K562 (cell line): ENCODE measurements around the gene GTF3C4. TPM values are rescaled to one million over a fixed set of nuclear protein-coding genes. Genes with fewer than 3 reads are reported as not detected.

Experiments used
- ATAC-seq: fragments of 200-7000 bp; cut with Tn5 transposase; 3 replicates; pipeline ENCODE4 v1.9.1; 2020; ENCODE audit warnings: moderate library complexity
- BruUV-seq: library from RNA; stranded (reverse); fragments of 400-500 nt; replicated peaks from 2 replicates; lab custom pipeline; 2021; lab: Mats Ljungman, UMichigan
- CTCF ChIA-PET: fragments of 300-600 bp; formaldehyde crosslinking; extraction: SDS; loops from one replicate; lab custom pipeline; 2021; ENCODE audit warnings: low intra/inter-chr PET ratio; lab: Yijun Ruan, JAX
- POLR2A ChIA-PET: fragments of 300-600, 350-650 bp; sonication (Branson Sonifier 250); formaldehyde crosslinking; extraction: SDS; loops from one replicate; lab custom pipeline; 2021; ENCODE audit warnings: antibody characterized with exemption, inconsistent platforms; lab: Yijun Ruan, JAX
- DNase-seq, 4 experiments: peaks; one replicate each; pipeline versions ENCODE4 v3.0.0 to v3.0.0-alpha.2; 2011 to 2018; ENCODE audit warnings: low spot score in 3 of 4, mixed read lengths in 3 of 4; ENCODE audit errors: extremely low read depth in 1 of 4
- FAIRE-seq: peaks from 2 replicates; lab custom pipeline; 2011; peaks lifted over from hg19 to GRCh38; lab: Jason Lieb, UNC
- H2AFZ ChIP-seq: 2 replicates; pipeline ENCODE4 v1.6.0; 2011; ENCODE audit warnings: low read depth, low read length, control low read depth, inconsistent platforms
- H3K27ac ChIP-seq: fragments of 200-600 bp; 3 replicates; pipeline ENCODE4 v1.8.0; 2011; ENCODE audit warnings: low read depth, mild to moderate bottlenecking, control low read depth, inconsistent platforms, low read length, moderate library complexity, mixed read lengths; ENCODE audit errors: extremely low read depth
- H3K27me3 ChIP-seq, 2 experiments: fragments of 300-600 bp in 1 of 2; 2 replicates in 1 of 2; 3 replicates in 1 of 2; pipeline versions ENCODE4 v1.6.0 to v1.8.0; 2011; ENCODE audit warnings: inconsistent platforms in 2 of 2, low read length in 2 of 2, mild to moderate bottlenecking in 1 of 2, mixed read lengths in 1 of 2, moderate library complexity in 1 of 2; ENCODE audit not compliant: control insufficient read depth in 2 of 2, insufficient read depth in 2 of 2
- H3K36me3 ChIP-seq: fragments of 300-600 bp; 3 replicates; pipeline ENCODE4 v1.8.0; 2011; ENCODE audit warnings: mild to moderate bottlenecking, low read length, inconsistent platforms; ENCODE audit not compliant: control insufficient read depth, insufficient read depth
- H3K4me1 ChIP-seq, 2 experiments: fragments of 200-600 bp in 1 of 2; replicated peaks in 1 of 2; 2 replicates in 1 of 2; 3 replicates in 1 of 2; pipeline versions ENCODE4 v1.5.1 to v1.8.0; 2011; ENCODE audit warnings: inconsistent platforms in 2 of 2, low read length in 2 of 2, mild to moderate bottlenecking in 1 of 2, mixed read lengths in 1 of 2, moderate library complexity in 1 of 2; ENCODE audit not compliant: control insufficient read depth in 2 of 2, insufficient read depth in 2 of 2
- H3K4me2 ChIP-seq: 2 replicates; pipeline ENCODE4 v1.6.1; 2011; ENCODE audit warnings: low read length, control low read depth, inconsistent platforms, mixed read lengths; ENCODE audit not compliant: insufficient read depth
- H3K4me3 ChIP-seq: fragments of 200-600 bp; sonication (generic), shearing (Covaris generic); 2 replicates; pipeline ENCODE4 v1.5.1; 2016; ENCODE audit warnings: control low read depth, inconsistent platforms
- H3K79me2 ChIP-seq: fragments of 200-600 bp; 3 replicates; pipeline ENCODE4 v1.8.0; 2011; ENCODE audit warnings: low read length, inconsistent platforms; ENCODE audit not compliant: control insufficient read depth, insufficient read depth
- H3K9ac ChIP-seq, 2 experiments: 2 replicates each; pipeline versions ENCODE4 v1.6.0 to v1.6.1; 2011; ENCODE audit warnings: low read depth in 2 of 2, low read length in 2 of 2, control low read depth in 1 of 2, inconsistent platforms in 1 of 2, mild to moderate bottlenecking in 1 of 2, mixed read lengths in 1 of 2; ENCODE audit not compliant: insufficient read depth in 1 of 2
- H3K9me1 ChIP-seq: one replicate; pipeline ENCODE4 v1.6.0; 2011; ENCODE audit warnings: inconsistent platforms, mild to moderate bottlenecking, low read length, moderate library complexity; ENCODE audit not compliant: control insufficient read depth, insufficient read depth
- H3K9me3 ChIP-seq: replicated peaks from 2 replicates; pipeline ENCODE4 v1.5.1; 2011; ENCODE audit warnings: low read depth, low read length, inconsistent platforms; ENCODE audit not compliant: control insufficient read depth, insufficient read depth
- H4K20me1 ChIP-seq: replicated peaks from 2 replicates; pipeline ENCODE4 v1.6.1; 2011; ENCODE audit warnings: low read length, inconsistent platforms, mixed read lengths; ENCODE audit not compliant: control insufficient read depth, insufficient read depth
- C11orf30 ChIP-seq: fragments of 450-650 bp; IDR thresholded peaks from 2 replicates; pipeline ENCODE4 v1.6.1; 2016; ENCODE audit warnings: low read depth, mild to moderate bottlenecking
- KLF13 ChIP-seq: fragments of 450-650 bp; IDR thresholded peaks from 2 replicates; pipeline ENCODE4 v1.6.1; 2016; ENCODE audit warnings: missing genetic modification characterization, low read depth, mild to moderate bottlenecking, missing compliant biosample characterization, moderate library complexity, borderline replicate concordance
- MAFF ChIP-seq: IDR thresholded peaks from 2 replicates; pipeline ENCODE4 v1.6.1; 2012; ENCODE audit warnings: low read length, improper control_type of control experiment
- MAFG ChIP-seq: fragments of 450-650 bp; conservative IDR thresholded peaks from 2 replicates; pipeline ENCODE4 v1.6.1; 2016; ENCODE audit warnings: missing genetic modification characterization, missing compliant biosample characterization
- MAFK ChIP-seq: IDR thresholded peaks from 2 replicates; pipeline ENCODE4 v1.6.1; 2011; ENCODE audit warnings: low read length, improper control_type of control experiment
- TEAD1 ChIP-seq, 2 experiments: fragments of 450-650 bp in 1 of 2; sonication (generic) in 1 of 2; formaldehyde crosslinking; IDR thresholded peaks; 2 replicates each; pipeline versions ENCODE4 v1.4.0 to v1.8.0; 2020 to 2022; ENCODE audit warnings: mild to moderate bottlenecking in 2 of 2, missing genetic modification reagents in 1 of 2
- ZEB2 ChIP-seq: fragments of 450-650 bp; IDR thresholded peaks from 2 replicates; pipeline ENCODE4 v1.6.1; 2016
- ZNF24 ChIP-seq: fragments of 450-650 bp; IDR thresholded peaks from 2 replicates; pipeline ENCODE4 v1.6.1; 2016
- ZNF316 ChIP-seq: fragments of 450-650 bp; IDR thresholded peaks from 2 replicates; pipeline ENCODE4 v1.6.1; 2016
- WGBS: fragments of 100-300 bp; shearing (Covaris generic); methylation state at CpG from one replicate; pipeline ENCODE4 v1.1.6; 2016; ENCODE audit warnings: low coverage, mixed read lengths; ENCODE audit not compliant: insufficient coverage; ENCODE audit errors: missing lambda C conversion rate; 5-methylcytosine and 5-hydroxymethylcytosine counted together
- in situ Hi-C: fragments of 300-500 bp; cut with MboI; formaldehyde crosslinking; loops from 4 replicates; pipeline ENCODE4 v1.15.0; 2018; ENCODE audit warnings: inconsistent platforms, mixed read lengths
- intact Hi-C: fragments of 100-400 bp; cut with micrococcal nuclease; formaldehyde crosslinking; loops from 2 replicates; pipeline ENCODE4 v1.14.2; 2022
- polyA plus RNA-seq, 8 experiments: library from polyadenylated mRNA; depleted of rRNA in 4 of 8; stranded (reverse) in 5 of 8; unstranded in 3 of 8; fragments of >200 nt; fragmentation: Nextera tagmentation in 2 of 8; fragmentation: Illumina TruSeq in 1 of 8; extraction: Ambion mirVana in 2 of 8; extraction: Trizol in 1 of 8; gene quantifications; 2 replicates each; pipeline versions ENCODE4 v1.2.1 to v1.2.3, GENCODE V29; 2011 to 2014; ENCODE audit warnings: inconsistent platforms in 1 of 8, missing spikeins in 1 of 8
- total RNA-seq, 7 experiments: library from RNA; depleted of rRNA in 6 of 7; stranded (reverse); fragments of >200 nt in 6 of 7; fragmentation: Illumina TruSeq in 2 of 7; extraction: Trizol in 2 of 7; gene quantifications; 2 replicates each; pipeline versions ENCODE4 v1.2.1 to v1.2.3, GENCODE V29; 2011 to 2021; ENCODE audit warnings: low replicate concordance in 1 of 7
- TF ChIP-seq, protein P1 (sequence below): sonication (generic); formaldehyde crosslinking; IDR thresholded peaks from 2 replicates; pipeline ENCODE4 v1.8.1; 2023; ENCODE audit warnings: mild to moderate bottlenecking, missing genetic modification reagents
- TF ChIP-seq, protein P2 (sequence below), 3 experiments: IDR thresholded peaks in 2 of 3; conservative IDR thresholded peaks in 1 of 3; 2 replicates each; pipeline ENCODE4 v1.5.1; 2011 to 2012; ENCODE audit warnings: low read length in 3 of 3, mild to moderate bottlenecking in 3 of 3, control low read depth in 2 of 3, improper control_type of control experiment in 1 of 3, inconsistent platforms in 1 of 3, low read depth in 1 of 3, mixed read lengths in 1 of 3, moderate library complexity in 1 of 3; ENCODE audit not compliant: insufficient read depth in 2 of 3
- TF ChIP-seq, protein P3 (sequence below): IDR thresholded peaks from 2 replicates; pipeline ENCODE4 v1.6.1; 2016; ENCODE audit warnings: missing genetic modification characterization, missing compliant biosample characterization
- TF ChIP-seq, protein P4 (sequence below): sonication (generic); formaldehyde crosslinking; IDR thresholded peaks from 2 replicates; pipeline ENCODE4 v1.8.0; 2022; ENCODE audit warnings: mild to moderate bottlenecking, low read depth, missing genetic modification reagents

The GTF3C4 gene
- total and polyA plus RNA-seq, 9 of the 15 experiments (the other 6 are each of a cell fraction or from before 2014, with no cell fraction given) = 3.9 to 20.0 (median 12.2) TPM

DNA sequence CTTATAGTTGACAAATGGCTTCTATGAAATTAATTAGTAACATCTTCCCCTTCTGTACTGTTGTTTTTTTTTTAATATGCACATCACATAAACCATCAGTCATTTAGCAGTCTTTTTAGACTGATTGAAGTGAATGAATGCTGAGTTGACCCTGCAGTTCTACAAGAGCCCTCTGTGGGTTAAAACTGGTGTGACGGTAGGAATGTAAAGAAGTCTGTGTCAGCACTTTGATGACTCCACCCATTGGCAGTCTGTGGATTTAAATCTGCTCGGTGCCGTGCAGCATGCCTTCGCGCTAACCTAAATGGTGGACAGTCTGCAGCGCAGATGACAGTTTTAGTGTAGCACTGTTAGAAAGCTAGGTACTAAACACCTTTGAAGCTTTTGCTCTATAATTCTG is 3.1 kb downstream of the GTF3C4 start:
- peak; percentile 13 to 41 (median 22) for DNase-seq
- TF ChIP-seq, protein P1, sequence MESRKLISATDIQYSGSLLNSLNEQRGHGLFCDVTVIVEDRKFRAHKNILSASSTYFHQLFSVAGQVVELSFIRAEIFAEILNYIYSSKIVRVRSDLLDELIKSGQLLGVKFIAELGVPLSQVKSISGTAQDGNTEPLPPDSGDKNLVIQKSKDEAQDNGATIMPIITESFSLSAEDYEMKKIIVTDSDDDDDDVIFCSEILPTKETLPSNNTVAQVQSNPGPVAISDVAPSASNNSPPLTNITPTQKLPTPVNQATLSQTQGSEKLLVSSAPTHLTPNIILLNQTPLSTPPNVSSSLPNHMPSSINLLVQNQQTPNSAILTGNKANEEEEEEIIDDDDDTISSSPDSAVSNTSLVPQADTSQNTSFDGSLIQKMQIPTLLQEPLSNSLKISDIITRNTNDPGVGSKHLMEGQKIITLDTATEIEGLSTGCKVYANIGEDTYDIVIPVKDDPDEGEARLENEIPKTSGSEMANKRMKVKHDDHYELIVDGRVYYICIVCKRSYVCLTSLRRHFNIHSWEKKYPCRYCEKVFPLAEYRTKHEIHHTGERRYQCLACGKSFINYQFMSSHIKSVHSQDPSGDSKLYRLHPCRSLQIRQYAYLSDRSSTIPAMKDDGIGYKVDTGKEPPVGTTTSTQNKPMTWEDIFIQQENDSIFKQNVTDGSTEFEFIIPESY = peak; percentile 40; the same call in 1 of the 2 replicates
- peak; percentile 32; the same call in 1 of the 2 replicates for TF ChIP-seq ZNF24
- no peak for TF ChIP-seq ZEB2
- TF ChIP-seq ZNF316 = peak; percentile 90
- peak; percentile 55; the same call in 1 of the 2 replicates for TF ChIP-seq MAFK
- TF ChIP-seq MAFG (tag) = peak; percentile 62
- TF ChIP-seq TEAD1 (CRISPR knock-in tag; IDR thresholded peaks at IDR 0.05) = peak in 1 of 2 experiments; percentile 66; a peak in 1 of 4 replicates
- peak; percentile 60 for TF ChIP-seq MAFF
- TF ChIP-seq KLF13 (tag) = no peak
- TF ChIP-seq, protein P2, sequence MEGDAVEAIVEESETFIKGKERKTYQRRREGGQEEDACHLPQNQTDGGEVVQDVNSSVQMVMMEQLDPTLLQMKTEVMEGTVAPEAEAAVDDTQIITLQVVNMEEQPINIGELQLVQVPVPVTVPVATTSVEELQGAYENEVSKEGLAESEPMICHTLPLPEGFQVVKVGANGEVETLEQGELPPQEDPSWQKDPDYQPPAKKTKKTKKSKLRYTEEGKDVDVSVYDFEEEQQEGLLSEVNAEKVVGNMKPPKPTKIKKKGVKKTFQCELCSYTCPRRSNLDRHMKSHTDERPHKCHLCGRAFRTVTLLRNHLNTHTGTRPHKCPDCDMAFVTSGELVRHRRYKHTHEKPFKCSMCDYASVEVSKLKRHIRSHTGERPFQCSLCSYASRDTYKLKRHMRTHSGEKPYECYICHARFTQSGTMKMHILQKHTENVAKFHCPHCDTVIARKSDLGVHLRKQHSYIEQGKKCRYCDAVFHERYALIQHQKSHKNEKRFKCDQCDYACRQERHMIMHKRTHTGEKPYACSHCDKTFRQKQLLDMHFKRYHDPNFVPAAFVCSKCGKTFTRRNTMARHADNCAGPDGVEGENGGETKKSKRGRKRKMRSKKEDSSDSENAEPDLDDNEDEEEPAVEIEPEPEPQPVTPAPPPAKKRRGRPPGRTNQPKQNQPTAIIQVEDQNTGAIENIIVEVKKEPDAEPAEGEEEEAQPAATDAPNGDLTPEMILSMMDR (IDR thresholded peaks at IDR 0.05 in 2 of 3, conservative IDR thresholded peaks at IDR 0.05 in 1 of 3; ENCODE audit: insufficient read depth in 2 of 3, low read depth in 1 of 3, low read length in 3 of 3) = 0 out of 6 replicates have a peak, but pooled peaks of 1 of the 3 experiments have one; percentile 3
- TF ChIP-seq, protein P3, sequence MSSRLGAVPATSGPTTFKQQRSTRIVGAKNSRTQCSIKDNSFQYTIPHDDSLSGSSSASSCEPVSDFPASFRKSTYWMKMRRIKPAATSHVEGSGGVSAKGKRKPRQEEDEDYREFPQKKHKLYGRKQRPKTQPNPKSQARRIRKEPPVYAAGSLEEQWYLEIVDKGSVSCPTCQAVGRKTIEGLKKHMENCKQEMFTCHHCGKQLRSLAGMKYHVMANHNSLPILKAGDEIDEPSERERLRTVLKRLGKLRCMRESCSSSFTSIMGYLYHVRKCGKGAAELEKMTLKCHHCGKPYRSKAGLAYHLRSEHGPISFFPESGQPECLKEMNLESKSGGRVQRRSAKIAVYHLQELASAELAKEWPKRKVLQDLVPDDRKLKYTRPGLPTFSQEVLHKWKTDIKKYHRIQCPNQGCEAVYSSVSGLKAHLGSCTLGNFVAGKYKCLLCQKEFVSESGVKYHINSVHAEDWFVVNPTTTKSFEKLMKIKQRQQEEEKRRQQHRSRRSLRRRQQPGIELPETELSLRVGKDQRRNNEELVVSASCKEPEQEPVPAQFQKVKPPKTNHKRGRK (tag) = no peak
- TF ChIP-seq C11orf30 = peak; percentile 71
- TF ChIP-seq, protein P4, sequence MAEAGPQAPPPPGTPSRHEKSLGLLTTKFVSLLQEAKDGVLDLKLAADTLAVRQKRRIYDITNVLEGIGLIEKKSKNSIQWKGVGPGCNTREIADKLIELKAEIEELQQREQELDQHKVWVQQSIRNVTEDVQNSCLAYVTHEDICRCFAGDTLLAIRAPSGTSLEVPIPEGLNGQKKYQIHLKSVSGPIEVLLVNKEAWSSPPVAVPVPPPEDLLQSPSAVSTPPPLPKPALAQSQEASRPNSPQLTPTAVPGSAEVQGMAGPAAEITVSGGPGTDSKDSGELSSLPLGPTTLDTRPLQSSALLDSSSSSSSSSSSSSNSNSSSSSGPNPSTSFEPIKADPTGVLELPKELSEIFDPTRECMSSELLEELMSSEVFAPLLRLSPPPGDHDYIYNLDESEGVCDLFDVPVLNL (CRISPR knock-in tag) = no peak
- TF ChIP-seq, all 486 proteins: peak for 9
- in situ Hi-C loops = no loop called here
- 92% methylated on average over 6 of the region's 6 CpGs for WGBS
- H3K9me1 ChIP-seq = no peaks in the 10 kb centered on the region
- ATAC-seq (no peak), FAIRE-seq (no peak)
- H3K9ac ChIP-seq = no peak overlapping the region
- H3K4me2 ChIP-seq = no peak overlapping the region
- no peaks in the 10 kb centered on the region; the same call in 1 of the 2 replicates for H4K20me1 ChIP-seq
- peaks cover 97% of the 10 kb centered on the region for H3K79me2 ChIP-seq
- H2AFZ ChIP-seq = no peak overlapping the region
- H3K27ac ChIP-seq = no peak overlapping the region
- no TSS peak for BruUV-seq
- ChIA-PET CTCF (no interaction called here), POLR2A (interaction anchor here (0.6 to 1.5 kb wide), 3 partner anchors 14 to 358 kb away, joined by 4 to 6 read pairs (median 4); no protein-coding TSS in a partner anchor)
- peaks cover 51% of the 10 kb centered on the region for H3K36me3 ChIP-seq
- H3K9me3 ChIP-seq = peaks cover 12% of the 10 kb centered on the region
- no peak overlapping the region for H3K4me3 ChIP-seq
- peaks cover 0 to 22% of the 10 kb centered on the region in 2 experiments; a peak in 4 of 5 replicates for H3K4me1 ChIP-seq
- H3K27me3 ChIP-seq = no peaks in the 10 kb centered on the region
- intact Hi-C loops = no loop called here
